GM20000 (cell line): ENCODE measurements around the gene ANKS1B.

ENCODE experiments used
- DNase-seq: peaks from one replicate; pipeline ENCODE4 v3.0.0; 2012; ENCODE audit warnings: low spot score
- TF ChIP-seq, protein P1 (sequence below): IDR thresholded peaks from 2 replicates; pipeline ENCODE4 v1.5.1; 2012; ENCODE audit warnings: mild to moderate bottlenecking, control low read depth; ENCODE audit errors: extremely low read depth, missing control alignments

The ANKS1B gene

DNA sequence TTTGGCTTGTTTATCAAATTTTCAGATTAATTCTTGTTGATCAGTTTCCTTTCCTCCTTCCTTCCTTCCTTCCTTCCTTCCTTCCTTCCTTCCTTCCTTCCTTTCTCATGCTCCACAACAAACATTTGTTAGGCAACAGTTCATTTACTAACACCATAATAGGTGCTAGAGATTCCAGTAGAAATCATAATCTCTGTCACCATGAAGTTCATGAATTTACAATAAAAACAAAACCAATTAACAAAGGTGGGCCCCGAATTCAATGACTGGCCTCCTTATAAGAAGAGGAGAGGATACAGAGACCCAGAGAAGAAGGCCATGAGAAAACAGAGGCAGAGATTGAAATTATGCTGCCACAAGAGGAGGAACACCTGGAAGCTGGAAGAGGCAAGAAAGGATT is 604.0 kb downstream of the ANKS1B start:
- DNase-seq = no peak
- TF ChIP-seq, protein P1, sequence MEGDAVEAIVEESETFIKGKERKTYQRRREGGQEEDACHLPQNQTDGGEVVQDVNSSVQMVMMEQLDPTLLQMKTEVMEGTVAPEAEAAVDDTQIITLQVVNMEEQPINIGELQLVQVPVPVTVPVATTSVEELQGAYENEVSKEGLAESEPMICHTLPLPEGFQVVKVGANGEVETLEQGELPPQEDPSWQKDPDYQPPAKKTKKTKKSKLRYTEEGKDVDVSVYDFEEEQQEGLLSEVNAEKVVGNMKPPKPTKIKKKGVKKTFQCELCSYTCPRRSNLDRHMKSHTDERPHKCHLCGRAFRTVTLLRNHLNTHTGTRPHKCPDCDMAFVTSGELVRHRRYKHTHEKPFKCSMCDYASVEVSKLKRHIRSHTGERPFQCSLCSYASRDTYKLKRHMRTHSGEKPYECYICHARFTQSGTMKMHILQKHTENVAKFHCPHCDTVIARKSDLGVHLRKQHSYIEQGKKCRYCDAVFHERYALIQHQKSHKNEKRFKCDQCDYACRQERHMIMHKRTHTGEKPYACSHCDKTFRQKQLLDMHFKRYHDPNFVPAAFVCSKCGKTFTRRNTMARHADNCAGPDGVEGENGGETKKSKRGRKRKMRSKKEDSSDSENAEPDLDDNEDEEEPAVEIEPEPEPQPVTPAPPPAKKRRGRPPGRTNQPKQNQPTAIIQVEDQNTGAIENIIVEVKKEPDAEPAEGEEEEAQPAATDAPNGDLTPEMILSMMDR = no peak

DNA sequence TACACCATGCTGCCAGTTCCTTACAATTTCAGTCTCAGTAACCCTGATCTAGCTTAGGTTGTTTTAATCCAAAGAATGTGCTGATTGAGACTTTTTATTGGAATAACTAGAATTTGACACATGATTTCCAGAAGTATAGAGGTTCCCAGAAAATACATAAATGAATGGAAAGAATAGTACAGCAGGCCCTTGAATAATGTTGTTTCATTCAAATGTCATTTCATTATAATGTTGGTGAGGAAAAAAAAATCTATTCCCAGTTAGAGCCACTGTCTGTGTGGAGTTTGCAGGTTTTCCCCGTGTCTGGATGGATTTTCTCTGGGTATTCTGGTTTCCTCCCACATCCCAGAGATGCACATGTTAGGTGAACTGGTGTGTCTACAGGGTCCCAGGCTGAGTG is 610.7 kb downstream of the ANKS1B start:
- TF ChIP-seq, protein P1 = no peak
- no peak for DNase-seq

DNA sequence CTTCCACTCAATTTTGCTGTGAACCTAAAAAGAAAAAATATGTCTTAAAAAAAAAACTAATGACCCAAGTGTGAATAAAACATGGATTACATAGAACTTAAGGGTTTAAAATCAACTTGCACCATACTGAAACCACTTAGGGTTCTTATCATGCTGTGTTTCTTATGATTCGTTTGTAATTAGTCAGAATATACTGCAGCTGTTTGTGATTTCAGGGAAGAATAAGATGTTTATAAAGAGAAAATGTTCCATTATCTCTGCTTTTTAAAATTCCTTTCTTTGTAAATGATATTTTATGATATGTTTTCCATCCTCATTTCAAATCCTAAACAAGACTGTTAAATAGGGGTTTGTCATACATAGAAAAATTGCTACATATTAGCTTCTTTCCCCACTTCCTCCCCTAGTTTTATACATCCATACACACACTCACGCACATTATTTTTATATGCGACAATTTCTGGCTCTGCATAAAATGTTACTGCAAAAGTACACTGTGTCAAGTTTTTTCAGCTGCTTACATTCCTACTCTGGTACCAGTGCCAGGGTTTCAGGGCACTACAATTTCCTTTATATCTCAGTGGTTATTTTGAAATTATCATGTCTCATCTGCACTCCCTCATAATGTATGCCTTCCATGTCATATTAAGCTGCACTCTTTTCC is 612.3 kb downstream of the ANKS1B start:
- TF ChIP-seq, protein P1 = no peak
- DNase-seq = no peak

DNA sequence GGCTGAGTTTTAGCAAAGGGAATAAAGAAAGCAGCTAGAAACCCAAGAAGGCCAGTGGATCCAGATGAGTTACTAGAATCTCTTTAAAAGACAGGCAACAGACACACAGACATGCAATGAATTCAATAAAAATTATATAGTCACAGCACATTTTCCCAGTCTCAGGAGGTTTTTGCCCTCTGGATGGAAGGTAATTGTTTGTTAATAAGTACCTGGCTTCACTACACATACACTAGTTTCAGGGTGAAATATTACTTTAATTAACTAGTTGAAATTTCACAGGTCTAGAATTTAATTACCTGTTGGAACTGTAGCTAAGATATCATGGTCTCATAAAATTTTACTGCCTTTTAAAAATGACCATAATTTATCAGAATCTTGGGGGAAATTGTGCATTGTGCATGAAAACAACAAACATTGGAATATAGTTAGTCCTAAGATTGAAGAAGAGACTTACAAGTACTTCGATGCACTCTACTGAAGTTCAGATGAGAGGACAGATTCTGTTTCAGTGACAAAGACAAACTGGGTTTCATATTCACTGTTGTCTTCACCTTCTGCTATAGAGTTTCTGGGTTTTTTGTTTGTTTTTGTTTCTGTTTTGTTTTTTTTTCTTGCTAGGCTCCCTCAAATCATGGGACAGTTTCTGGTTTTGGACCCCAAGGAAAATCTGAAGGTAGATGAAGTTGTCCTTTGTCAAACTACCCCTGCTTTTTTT is 614.2 kb downstream of the ANKS1B start:
- TF ChIP-seq, protein P1 = no peak
- no peak for DNase-seq

DNA sequence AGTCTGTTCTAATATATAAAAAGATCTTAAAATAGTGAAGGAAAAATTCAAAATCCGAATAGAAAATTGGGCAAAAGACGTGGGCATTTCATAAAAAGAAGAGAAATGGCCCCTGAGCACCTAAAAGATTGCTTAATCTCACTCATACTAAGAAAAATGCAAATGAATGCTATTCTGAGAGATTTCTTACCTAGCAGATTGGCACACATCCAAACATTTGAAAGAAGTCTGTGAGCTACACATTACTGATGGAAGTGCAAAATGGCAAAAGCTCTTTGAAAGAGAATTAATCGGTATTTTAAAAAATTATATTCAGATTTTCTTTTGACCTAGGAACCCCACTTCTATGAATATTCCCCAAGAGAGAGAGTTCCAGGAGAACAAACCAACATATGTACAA is 617.6 kb downstream of the ANKS1B start:
- TF ChIP-seq, protein P1 = no peak

DNA sequence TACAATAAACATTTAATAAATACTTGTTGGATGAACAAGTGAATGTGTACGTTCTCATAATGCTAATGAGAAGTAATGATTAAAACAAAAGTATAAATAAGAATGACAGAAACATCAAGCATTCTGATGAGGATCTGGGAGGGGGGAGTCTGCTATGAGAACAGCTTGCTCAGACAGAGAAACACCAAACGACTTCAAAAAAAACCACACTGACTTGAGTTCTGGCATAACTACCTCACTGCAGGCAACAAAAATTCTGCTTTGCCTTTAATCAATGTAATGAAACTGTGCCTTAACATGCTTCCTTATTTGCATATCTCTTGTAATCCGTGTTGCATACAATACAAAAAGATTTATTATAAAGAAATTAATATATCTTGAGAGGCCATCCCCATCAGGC is 632.5 kb downstream of the ANKS1B start:
- TF ChIP-seq, protein P1 = no peak

More for the DNA sequence above, 617.6 kb downstream of the ANKS1B start:
- DNase-seq = no peak

DNA sequence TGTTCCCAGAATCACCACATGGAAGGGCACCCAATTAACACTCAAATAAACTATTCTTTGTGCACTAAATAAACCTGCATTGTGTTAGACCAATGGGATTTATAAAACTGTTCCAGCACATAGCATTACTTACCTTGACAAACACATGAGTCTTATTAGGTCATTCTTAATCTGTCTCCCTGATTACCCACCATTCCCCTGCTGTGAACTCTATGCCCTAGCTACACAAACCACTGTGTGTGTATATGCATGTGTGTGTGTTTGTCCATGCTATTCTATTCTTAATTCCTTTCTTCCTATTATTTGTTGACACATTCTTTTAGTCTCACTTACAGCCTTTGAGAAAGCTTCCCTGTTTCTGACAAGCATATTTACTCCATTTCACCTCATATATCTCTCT is 640.8 kb downstream of the ANKS1B start:
- TF ChIP-seq, protein P1 = no peak
- no peak for DNase-seq

More for the DNA sequence above, 632.5 kb downstream of the ANKS1B start:
- no peak for DNase-seq
